SK-N-SH treated with all-trans-retinoic acid at 6 μM for 48 hours (cell line): ENCODE data around the gene IL15.

Experiments used
- CREB5 ChIP-seq: fragments of 250-450 bp; sonication (Bioruptor Pico); IDR thresholded peaks from 2 replicates; pipeline ENCODE4 v1.5.1; 2020; ENCODE audit warnings: low read depth, mild to moderate bottlenecking, moderate library complexity
- PPARA ChIP-seq: fragments of 250-450 bp; sonication (Bioruptor Pico); IDR thresholded peaks from 2 replicates; pipeline ENCODE4 v1.5.0; 2020; ENCODE audit warnings: mild to moderate bottlenecking, borderline replicate concordance
- TSHZ2 ChIP-seq: fragments of 250-450 bp; sonication (Bioruptor Pico); IDR thresholded peaks from 2 replicates; pipeline ENCODE4 v1.5.0; 2020; ENCODE audit warnings: mild to moderate bottlenecking, moderate library complexity
- ZFP30 ChIP-seq: fragments of 450-650 bp; formaldehyde crosslinking; IDR thresholded peaks from 2 replicates; pipeline ENCODE4 v1.5.0; 2022; ENCODE audit warnings: mild to moderate bottlenecking, moderate library complexity
- ZNF565 ChIP-seq: fragments of 450-650 bp; formaldehyde crosslinking; conservative IDR thresholded peaks from 2 replicates; pipeline ENCODE4 v1.5.0; 2020; ENCODE audit warnings: low read depth, mild to moderate bottlenecking, moderate library complexity

- no peak for TF ChIP-seq TSHZ2 (CRISPR knock-in tag)
- no peak for TF ChIP-seq ZFP30 (CRISPR knock-in tag)
- no peak for TF ChIP-seq PPARA
- TF ChIP-seq CREB5 = no peak
- TF ChIP-seq ZNF565 (CRISPR knock-in tag) = no peak
Measured at GRCh38 chr4:141595531-141595930, 40.9 kb upstream of the IL15 start.
